Activated CD4-positive, alpha-beta T cell treated with anti-CD3 and anti-CD28 coated beads, Interleukin-2, amount 50 U/mL, for 16 hours (primary cell): ENCODE data around the gene OR52B2.
"Not testable (repeated sequence)": the region's sequence is repeated elsewhere in the genome, so short reads cannot be mapped to it uniquely, and the experiment has no call there.

Experiments
- DNase-seq: peaks from one replicate; pipeline ENCODE4 v3.0.0-alpha.2; 2020

Gene OR52B2

DNA sequence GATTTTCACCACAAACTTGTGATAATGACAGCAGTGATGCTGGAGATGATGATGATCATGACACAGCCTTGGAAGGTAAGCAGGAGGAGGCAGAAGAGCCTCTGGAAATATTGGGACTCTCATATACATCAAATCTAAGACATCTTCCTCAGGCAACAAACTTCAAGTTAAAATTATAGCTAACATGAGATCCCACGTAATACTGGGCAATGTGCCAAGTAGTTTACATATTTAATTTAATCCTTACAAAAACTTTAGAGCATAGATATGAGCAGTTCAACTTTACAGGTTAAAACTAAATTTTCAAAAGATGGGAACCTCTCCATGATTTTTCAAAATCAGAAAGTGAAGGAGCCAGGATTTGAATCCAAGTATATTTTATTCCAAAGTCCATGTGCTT lies 19.0 kb downstream of the OR52B2 start:
- no peak for DNase-seq

DNA sequence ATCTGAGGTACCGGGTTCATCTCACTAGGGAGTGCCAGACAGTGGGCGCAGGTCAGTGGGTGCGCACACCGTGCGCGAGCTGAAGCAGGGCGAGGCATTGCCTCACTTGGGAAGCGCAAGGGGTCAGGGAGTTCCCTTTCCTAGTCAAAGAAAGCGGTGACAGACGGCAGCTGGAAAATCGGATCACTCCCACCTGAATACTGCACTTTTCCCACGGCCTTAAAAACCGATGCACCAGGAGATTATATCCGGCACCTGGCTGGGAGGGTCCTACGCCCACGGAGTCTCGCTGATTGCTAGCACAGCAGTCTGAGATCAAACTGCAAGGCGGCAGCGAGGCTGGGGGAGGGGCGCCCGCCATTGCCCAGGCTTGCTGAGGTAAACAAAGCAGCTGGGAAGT lies 26.4 kb downstream of the OR52B2 start:
- not testable (repeated sequence) for DNase-seq

DNA sequence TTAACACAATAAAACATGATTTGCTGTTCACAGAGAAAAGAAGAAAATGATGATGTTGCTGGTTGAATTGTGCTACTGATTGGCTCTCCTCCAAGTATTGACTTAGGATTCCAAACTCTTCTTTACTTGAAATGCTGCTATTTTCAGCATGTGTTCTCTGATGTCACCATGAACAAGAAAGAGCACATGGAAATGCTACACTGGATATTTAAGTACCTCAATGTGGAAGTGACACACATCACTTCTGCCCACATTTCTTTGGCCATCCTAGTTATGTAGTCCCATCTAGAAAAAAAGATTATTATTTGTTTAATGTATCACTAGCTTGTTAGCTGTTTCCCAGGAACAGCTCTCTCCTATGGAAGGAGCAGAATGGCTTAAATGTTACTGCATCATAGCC lies 27.2 kb downstream of the OR52B2 start:
- no peak for DNase-seq

DNA sequence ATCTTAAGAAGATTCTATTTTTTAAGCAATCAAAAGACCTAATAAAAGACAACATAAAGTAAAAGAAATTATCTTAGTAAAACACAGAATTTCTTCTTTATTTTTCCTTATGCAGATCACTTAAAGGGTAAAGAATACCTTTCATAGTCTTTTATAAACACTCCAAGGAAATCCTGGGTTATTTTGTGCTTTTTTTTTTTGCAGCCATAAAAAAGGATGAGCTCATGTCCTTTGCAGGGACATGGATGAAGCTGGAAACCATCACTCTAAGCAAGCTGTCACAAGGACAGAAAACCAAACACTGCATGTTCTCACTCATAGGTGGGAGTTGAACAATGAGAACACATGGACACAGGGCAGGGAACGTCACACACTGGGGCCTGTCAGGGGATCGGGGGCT lies 34.2 kb downstream of the OR52B2 start:
- not testable (repeated sequence) for DNase-seq

DNA sequence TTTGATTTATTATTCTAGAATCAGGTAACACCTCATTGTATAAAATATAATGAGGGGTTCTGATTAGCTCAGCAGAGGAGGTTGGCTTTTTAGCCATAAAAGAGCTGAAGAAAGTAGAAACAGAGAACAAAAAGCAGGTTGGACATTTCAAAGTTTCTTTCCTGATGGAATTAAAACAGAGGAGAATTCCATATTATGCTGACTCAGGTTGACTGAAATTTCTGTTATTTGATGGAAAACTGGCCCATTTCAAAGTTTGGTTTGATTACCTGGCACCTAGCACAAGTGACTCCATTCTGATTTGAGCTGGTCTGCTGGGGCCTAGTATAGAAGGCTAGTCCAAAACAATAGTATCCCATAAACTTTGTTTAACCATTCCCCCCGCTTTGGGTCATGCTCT lies 37.7 kb downstream of the OR52B2 start:
- DNase-seq, result no peak

DNA sequence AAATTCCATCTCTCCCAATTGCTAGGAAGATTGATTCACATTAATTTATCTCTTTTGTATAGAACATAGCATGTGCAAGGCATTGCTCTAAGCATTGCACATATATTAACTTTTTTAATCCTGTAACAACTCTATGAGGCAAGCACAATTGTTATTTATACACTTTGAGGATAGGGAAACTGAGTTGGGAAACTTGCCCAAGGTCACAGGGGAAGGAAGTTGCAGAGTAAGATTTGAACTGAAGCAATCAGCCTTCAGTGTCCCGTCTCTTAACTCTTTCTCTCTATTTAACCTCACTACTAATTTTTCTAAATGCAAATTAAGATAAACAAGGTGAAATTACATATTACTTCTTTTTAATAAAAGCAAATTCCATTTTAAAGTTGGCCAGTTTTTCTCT lies 40.5 kb downstream of the OR52B2 start:
- DNase-seq, result no peak

DNA sequence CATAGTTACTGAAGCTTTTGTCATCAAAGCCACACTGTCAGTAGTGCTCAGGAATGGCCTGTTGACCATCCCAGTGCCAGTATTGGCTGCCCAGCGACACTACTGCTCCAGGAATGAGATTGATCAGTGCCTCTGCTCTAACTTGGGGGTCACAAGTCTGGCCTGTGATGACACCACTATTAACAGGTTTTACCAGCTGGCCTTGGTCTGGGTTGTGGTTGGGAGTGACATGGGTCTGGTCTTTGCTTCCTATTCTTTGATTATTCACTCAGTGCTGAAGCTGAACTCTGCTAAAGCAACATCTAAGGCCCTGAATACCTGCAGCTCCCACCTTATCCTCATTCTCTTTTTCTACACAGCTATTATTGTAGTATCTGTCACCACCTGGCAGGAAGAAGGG lies 41.1 kb downstream of the OR52B2 start:
- DNase-seq, result no peak

DNA sequence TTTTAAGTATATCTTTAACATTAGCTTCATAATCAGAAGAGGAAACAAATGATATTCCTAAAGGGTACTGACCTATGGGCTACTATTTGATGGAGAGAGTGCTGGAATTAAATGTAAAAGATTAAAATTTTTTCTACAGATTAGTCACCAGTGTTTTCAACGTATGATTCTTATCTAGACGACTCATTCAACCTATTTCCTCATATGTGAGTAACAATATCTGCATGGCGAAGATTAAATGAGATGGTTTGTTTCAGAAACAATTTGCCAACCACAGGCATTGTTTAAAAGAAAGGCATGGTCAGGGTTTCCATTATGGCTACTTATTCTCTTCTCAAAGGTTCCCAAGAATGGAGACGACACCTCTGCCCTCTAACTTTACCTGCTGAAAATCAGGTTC lies 42.2 kb downstream of the OR52B2 start:
- DNase-seq, result no peak

DNA sequence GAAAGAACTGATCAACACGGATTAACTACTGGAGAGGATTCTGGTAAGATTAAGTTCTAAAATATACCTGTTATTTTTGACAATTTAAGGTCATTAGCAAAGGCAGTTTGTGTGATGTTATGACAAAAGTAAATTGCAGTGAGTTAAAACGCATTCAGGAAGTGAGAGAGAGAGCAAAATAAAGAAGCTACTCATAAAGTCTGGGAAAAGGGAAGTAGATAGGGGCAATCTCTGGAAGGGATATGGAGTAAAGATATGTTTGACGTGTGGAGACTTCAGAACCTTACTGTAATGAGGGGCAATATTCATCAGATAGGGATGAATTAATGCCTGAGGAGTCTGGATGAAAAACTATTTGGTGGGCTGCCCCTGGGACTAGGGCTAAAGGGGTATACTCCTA lies 45.9 kb downstream of the OR52B2 start:
- no peak for DNase-seq
